T47D (cell line): ENCODE results near the gene NPTXR.
A peak's percentile ranks its signal among the peaks of the same experiment; 100 is the strongest.

Source experiments
- DNase-seq, 2 experiments: peaks; one replicate each; pipeline versions ENCODE4 v3.0.0 to v3.0.0-alpha.2; 2011 to 2012; ENCODE audit warnings: low read depth in 1 of 2, low spot score in 1 of 2
- JUND ChIP-seq: IDR thresholded peaks from 2 replicates; pipeline ENCODE4 v1.6.1; 2012; ENCODE audit warnings: low read depth
- in situ Hi-C: cut with HindIII; loops from 2 replicates; pipeline ENCODE4 v1.10.0; 2016; ENCODE audit warnings: low sequenced_read_pairs, low pct_unique_long_range_greater_than_20kb

NPTXR gene

DNA sequence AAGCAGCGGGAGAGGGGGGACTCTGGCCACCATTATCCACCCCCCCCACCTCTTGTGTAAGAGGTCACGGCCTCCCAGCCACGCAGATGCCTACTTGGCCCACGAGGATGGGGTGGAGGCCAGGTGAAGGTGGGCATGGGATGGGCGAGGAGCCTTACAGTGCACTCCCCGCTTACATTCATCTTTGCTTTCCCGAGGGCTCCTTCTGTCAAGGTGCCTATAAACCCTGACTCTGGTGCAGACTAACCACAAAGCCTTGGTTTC, 13.1 kb downstream of the NPTXR start:
- in situ Hi-C loops: no loop called here
- no peak for DNase-seq
- TF ChIP-seq JUND: no peak

DNA sequence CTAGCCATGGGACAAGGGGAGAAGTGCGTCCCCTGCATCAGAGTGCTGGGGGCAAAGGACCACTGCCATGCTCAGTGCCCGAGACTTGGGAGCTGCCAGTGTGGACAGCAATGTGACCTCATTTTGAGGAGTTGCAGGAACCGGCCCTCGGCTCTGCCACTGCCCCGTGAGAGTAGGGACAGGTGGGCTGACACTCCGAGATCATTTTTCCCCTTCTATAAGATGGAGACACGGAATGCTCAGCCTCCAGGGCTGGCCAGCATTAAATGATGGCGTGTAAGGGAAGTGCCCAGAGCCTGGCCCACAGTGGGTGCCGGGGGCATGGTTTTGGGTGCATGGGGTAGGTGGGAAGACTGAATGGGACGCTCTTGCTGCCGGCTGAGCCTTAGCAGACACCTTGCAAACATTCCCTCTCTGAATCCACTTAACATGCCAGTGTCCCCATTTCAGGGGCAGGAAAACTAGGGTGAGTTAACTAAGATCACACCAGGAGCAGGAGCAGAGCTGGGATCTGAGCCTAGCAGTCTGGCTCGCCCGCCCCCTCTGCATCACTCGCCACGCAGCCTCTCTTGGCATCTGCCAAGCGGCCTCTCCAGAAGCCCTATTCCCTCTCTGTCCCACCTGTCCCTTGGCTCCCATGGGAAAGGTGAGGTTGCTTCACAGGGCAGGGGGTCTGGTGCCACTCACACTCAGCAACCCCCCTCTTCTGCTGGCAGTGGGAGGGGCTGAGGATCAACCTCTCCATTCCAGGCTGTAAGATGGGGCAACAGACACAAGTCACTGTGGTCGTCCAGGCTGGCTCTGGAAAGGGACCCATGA, 13.6 kb downstream of the NPTXR start:
- in situ Hi-C loops: no loop called here
- DNase-seq: no peak
- no peak for TF ChIP-seq JUND

DNA sequence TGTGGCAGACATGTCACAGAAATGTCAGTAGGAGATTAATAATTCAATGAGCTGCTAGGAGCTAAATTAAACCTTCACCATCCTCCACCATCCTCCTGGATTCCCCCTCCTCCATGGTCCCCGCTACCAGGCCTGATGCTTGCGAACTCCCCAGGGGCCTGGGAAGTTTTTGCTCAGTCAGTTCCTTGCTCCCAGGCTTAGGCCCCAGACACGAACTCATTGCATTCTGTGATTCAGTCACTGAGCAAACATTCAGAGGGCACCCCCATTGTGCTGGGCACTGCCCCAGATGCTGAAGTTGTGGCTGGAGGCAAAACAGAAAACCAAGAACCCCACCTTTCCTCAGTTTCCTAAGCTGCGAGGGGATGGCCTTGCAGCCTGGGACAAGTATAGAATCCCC, 14.3 kb downstream of the NPTXR start:
- no peak for DNase-seq
- in situ Hi-C loops: no loop called here
- TF ChIP-seq JUND: no peak

DNA sequence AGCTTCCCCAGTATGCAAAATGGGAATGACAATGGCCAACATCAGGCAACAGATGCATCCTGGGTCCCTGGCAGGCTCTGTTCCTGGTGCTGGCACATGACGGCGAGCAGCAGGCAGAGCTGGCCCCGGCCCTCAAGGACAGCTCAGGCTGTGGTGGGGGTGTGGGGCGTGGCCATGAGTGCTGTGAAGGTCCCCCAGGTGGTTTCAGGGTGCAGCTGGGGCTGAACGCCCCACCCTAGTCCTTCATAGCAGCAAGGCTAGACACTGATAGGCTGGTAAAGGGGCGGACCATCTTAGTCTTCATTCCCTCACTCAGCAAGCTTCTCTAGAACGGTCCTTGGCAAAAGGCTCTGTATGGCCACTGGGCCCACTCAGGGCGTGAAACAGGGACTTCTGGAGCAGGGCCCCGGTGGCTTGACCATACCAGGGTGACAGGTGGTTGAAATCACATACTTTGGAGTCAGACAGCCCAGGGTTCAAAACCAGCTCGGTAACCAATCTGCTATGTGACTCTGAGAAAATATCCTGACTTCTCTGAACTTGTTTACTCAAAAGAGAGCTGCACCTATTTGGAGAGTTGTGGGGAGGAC, 15.1 kb downstream of the NPTXR start:
- no peak for TF ChIP-seq JUND
- in situ Hi-C loops: no loop called here
- no peak for DNase-seq

DNA sequence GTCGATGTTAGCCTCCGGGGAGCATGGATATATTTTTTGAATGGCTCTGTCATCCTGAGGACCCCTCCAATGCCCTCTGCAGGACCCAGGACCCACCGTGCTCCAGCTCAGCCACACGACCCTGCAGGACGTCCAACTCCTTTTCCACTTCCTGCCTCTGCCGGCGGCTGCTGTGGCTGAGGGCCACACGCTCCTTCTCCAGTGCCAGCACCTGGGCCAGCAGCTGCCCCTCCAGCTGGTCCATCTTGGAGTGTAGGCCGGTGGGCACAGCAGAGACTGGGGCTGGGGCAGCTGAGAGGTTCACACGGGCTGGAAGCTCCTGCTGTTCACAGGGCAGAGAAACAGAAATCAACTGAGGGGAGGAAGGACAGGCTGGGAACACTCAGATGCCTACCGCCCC, 15.6 kb downstream of the NPTXR start:
- in situ Hi-C loops: no loop called here
- TF ChIP-seq JUND: no peak
- no peak for DNase-seq

DNA sequence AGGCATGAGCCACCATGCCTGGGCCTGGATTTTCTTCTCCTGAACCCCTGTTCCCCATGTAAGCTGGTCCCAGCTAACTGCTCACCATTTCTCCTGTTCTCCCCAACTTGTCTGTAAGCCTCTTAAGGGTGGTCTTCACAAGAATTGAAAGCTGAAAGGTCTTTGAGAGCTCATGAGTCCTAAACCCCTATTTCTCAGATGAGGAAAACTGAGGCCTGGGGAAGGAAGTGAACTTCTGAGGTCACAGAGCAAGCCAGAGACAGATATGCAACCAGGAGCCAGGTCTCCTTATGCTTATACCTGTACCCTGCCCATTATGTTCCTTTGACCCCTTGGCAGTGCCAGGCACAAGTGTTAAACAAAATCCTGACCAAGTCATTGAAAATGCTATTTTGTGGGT, 16.3 kb downstream of the NPTXR start:
- in situ Hi-C loops: no loop called here
- TF ChIP-seq JUND: no peak
- no peak for DNase-seq

DNA sequence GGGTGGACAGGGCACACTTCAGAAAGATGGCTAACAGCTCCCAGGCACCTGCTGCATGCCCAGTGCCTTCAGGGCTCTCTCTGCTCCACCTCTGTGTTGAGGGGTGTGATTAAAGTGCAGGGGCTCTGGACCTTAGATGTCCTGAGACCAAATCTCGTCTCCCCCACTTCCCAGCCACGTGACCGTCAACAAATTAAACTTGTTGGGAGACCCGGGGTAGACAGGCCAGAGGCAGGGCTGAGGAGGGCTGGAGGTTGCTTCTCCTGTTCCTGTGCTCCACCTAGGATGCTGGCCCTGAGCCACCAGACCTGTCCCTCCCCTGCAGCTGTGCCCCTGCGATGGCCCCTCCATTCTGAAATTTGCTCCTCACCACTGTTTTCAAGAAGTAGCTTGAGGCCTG, 17.0 kb downstream of the NPTXR start:
- in situ Hi-C loops: no loop called here
- no peak for TF ChIP-seq JUND
- DNase-seq: no peak

DNA sequence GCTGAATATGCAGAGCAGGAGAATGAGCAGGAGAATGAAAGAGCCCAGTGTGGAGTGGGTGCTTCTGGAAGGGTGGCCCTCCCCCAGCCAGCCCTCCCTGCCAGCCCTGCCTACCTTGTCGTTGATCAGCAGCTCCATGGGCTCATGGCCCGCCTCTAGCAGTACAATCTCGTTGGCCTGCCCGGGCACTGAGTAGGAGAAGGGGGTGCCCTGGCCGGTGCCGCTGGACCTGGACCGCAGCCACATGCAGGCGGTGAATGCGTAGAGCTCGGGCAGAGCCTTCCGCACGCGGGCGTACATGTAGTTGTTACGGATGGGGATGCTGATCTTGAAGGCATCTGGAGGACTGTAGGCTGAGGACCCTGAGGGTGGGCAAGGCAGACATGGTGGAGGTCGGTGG, 17.4 kb downstream of the NPTXR start:
- no peak for TF ChIP-seq JUND
- no peak for DNase-seq
- in situ Hi-C loops: no loop called here

DNA sequence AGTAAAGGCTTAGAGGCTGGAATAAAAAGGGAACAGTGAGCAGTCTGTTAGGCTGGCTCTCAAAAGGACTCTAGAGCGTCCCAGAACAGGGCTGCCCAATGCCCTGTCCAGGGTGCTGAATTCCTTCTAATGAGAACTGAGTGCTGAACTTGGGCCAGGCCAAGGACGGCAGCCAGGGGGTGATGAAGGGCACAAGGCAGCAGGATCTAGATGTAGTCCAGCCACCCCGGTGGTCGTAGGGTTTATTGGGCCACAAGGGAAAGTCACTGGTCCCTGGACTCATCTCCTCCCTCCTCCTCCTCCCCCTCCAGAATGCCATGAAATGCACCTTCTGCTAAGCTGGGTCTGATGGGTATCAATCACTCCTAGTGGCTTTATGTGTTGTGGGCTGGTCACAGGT, 19.2 kb downstream of the NPTXR start:
- peak; percentile 50 to 84 for DNase-seq
- in situ Hi-C loops: no loop called here
- TF ChIP-seq JUND: no peak

DNA sequence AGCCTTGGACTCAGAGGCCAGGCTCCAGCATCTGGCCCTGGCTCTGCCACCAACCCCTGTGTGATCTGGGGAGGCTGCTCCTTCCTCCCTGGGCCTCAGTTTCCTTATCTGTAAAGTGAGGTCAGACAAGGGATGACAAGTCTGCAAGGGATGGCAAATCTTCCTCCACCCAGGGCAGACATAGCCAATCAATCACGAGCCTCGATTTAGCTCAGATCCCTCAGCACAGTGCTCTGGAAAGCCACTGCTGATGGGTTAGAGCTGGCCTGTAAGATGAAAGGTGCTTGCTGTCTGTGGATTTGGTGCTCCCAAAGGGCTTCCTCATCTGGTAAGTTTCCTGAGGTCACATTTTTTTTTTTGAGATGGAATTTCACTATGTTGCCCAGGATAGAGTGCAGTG, 20.2 kb downstream of the NPTXR start:
- no peak for TF ChIP-seq JUND
- no peak for DNase-seq
- in situ Hi-C loops: no loop called here

DNA sequence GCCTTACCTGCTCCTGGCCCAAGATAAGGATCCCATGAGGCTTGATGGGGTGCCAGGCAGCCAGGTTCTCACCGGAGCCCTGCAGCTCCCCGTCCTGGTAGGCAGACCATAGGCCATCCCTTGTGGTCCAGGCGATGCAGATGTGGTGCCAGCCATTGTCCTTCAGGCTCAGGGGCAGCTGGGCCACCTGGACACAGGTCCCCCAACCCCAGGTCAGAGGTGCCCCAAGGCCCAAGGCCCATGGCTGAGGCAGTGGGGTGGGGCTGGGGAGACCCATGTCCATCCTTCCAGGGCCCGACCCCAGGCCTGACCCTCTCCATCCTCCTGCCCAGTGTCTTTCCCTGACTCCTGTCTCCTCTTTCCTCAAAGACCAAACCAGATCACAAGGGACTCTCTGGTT, 20.8 kb downstream of the NPTXR start:
- in situ Hi-C loops: no loop called here
- DNase-seq: no peak
- TF ChIP-seq JUND: no peak

DNA sequence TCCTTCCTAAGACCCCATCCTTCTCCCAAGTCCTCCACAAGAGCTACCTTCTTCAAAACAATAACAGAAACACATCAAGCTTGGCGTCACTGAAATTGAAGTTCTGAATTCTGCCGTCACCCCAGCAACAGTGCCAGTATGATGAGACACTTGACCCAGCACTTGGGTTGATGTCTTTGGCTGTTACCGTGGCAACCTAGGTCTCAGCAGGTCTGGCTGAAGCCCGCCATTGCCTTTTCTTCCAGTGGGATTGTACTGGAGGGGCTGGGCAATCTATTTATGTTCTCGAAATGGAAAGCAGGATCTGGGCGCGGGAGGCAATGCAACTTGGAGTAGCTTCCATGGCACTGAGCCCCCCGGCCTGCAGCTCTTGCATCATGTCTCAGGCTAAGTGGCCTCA, 23.8 kb downstream of the NPTXR start:
- TF ChIP-seq JUND: no peak
- DNase-seq: no peak

DNA sequence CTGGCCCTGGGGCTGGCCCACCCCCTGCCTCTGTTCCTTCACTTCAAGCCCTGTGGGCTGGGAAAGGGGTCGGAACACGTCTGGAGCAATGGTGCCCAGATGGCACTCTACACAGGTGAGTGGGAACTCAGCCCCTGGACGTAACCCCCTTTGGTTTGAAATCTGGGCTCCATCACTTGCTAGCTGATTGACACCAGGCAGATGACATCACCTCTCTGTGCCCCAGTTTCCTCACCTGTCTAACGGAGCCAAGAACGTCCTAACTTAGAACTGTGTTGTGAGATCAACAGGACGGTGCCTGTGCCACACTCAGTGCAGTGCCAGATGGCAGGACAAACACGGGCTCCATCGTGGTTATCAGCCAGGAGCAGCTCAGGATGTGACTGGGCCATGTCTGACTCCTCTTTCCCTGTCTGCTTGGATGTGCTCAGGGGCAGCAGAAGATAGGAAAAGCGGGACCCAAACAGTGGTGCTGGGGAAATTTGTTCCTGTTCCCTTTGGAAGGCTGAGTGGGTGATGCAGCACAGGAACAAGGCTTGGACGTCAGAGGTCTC, 24.4 kb downstream of the NPTXR start:
- no peak for TF ChIP-seq JUND
- in situ Hi-C loops: no loop called here
- no peak for DNase-seq

More for the DNA sequence above, 23.8 kb downstream of the NPTXR start:
- in situ Hi-C loops: no loop called here

DNA sequence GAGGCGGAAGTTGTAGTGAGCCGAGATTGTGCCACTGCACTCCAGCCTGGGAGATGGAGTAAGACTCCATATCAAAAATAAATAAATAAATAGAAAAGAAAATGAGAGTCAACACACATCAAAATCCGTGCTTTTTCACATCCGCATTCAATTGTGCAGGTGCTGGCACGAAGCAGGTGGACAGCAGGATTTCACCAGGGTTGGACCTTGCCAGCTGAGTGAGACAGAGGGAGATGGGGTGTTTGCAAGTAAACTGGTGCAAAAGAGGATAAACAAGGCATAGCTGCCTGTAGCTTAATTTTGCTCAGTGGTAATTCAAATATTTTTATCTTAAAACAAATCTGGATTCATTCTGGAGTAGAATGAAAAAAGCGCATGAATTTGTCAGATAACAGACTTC, 26.6 kb downstream of the NPTXR start:
- TF ChIP-seq JUND: no peak
- in situ Hi-C loops: no loop called here
- DNase-seq: no peak
